GM12891 (cell line): ENCODE results near the gene RASGRF1.

Experiments used
- POLR2A ChIP-seq: IDR thresholded peaks from 2 replicates; pipeline ENCODE4 v1.6.1; 2011; ENCODE audit warnings: low read depth, low read length, control low read depth
- POU2F2 ChIP-seq: IDR thresholded peaks from 2 replicates; pipeline ENCODE4 v1.6.1; 2011; ENCODE audit warnings: low read depth, mild to moderate bottlenecking, control low read depth, low read length, moderate library complexity
- SPI1 ChIP-seq: IDR thresholded peaks from 2 replicates; pipeline ENCODE4 v1.6.1; 2011; ENCODE audit warnings: low read depth, low read length, control low read depth

- TF ChIP-seq POLR2A (no peak), SPI1 (no peak), POU2F2 (no peak)
Observed at GRCh38 chr15:78996894-78997275, 93.7 kb downstream of the RASGRF1 start.
